ENCODE measurements around the gene GPR55.

GRCh38 chr2:230907361-230908091, 17.5 kb downstream of the GPR55 start:
- TF ChIP-seq CTCF (IDR thresholded peaks at IDR 0.05 in 8 of 11, conservative IDR thresholded peaks at IDR 0.05 in 3 of 11): no peak
- no peak for TF ChIP-seq POLR2A (IDR thresholded peaks at IDR 0.05)
